Spinal cord (tissue), 10 donors: Measurements from ENCODE around the gene SMIM44. TPM values are rescaled to one million over a fixed set of nuclear protein-coding genes. Genes with fewer than 3 reads are reported as not detected.

Source experiments
- DNase-seq, 6 donors: peaks; one replicate each; pipeline versions ENCODE4 v3.0.0 to v3.0.0-alpha.2; 2013 to 2015; ENCODE audit warnings: low spot score in 6 of 6, low read depth in 4 of 6
- H3K27ac ChIP-seq: one replicate; pipeline ENCODE4 v1.5.1; 2013; ENCODE audit warnings: low read depth, low read length, control low read depth
- H3K27me3 ChIP-seq: one replicate; pipeline ENCODE4 v1.6.1; 2013; ENCODE audit warnings: low read length; ENCODE audit not compliant: control insufficient read depth, insufficient read depth
- H3K36me3 ChIP-seq: one replicate; pipeline ENCODE4 v1.6.1; 2013; ENCODE audit warnings: low read length; ENCODE audit not compliant: control insufficient read depth, insufficient read depth
- H3K4me1 ChIP-seq: one replicate; pipeline ENCODE4 v1.6.1; 2013; ENCODE audit warnings: low read length; ENCODE audit not compliant: control insufficient read depth, insufficient read depth
- H3K4me3 ChIP-seq: one replicate; pipeline ENCODE4 v1.5.1; 2013; ENCODE audit warnings: low read depth, low read length, control low read depth
- H3K9me3 ChIP-seq: one replicate; pipeline ENCODE4 v1.6.1; 2013; ENCODE audit warnings: low read length; ENCODE audit not compliant: control insufficient read depth, insufficient read depth
- WGBS: methylation state at CpG from one replicate; pipeline ENCODE4 v1.1.5; 2013; ENCODE audit warnings: missing lambda C conversion rate; ENCODE audit not compliant: insufficient coverage; 5-methylcytosine and 5-hydroxymethylcytosine counted together
- polyA plus RNA-seq, 2 donors: library from polyadenylated mRNA; unstranded; fragments of 120-200 nt; gene quantifications; one replicate each; pipeline ENCODE4 v1.2.1, GENCODE V29; 2013; ENCODE audit not compliant: insufficient read length in 2 of 2
- total RNA-seq, 2 donors: library from RNA; depleted of rRNA in 1 of 2; stranded (reverse); fragments of 120-200 nt in 1 of 2; fragments of >200 nt in 1 of 2; gene quantifications; one replicate each; pipeline versions ENCODE4 v1.2.3 to v1.2.4, GENCODE V29; 2013 to 2014
- donor health status: healthy.

The SMIM44 gene
- total and polyA plus RNA-seq, 4 donors = not detected

GRCh38 chr19:3469638-3470499 lies 13.4 kb downstream of the SMIM44 start:
- DNase-seq = no peak
- peaks cover 35% of the 10 kb centered on the region for H3K4me1 ChIP-seq
- H3K4me3 ChIP-seq = no peak overlapping the region
- H3K27me3 ChIP-seq = peaks cover 4% of the 10 kb centered on the region
- no peaks in the 10 kb centered on the region for H3K9me3 ChIP-seq
- H3K36me3 ChIP-seq = peaks cover 4% of the 10 kb centered on the region
- WGBS = 45% methylated on average over 14 of the region's 14 CpGs
- no peak overlapping the region for H3K27ac ChIP-seq

- DNase-seq = no peak
- peaks cover 2% of the 10 kb centered on the region for H3K27me3 ChIP-seq
- no peak overlapping the region for H3K4me3 ChIP-seq
- peaks cover 17% of the 10 kb centered on the region for H3K36me3 ChIP-seq
- H3K9me3 ChIP-seq = no peaks in the 10 kb centered on the region
- H3K27ac ChIP-seq = no peak overlapping the region
- peaks cover 49% of the 10 kb centered on the region for H3K4me1 ChIP-seq
- no CpG with 5 or more reads among the region's 3 CpGs for WGBS
Observed at GRCh38 chr19:3468211-3468610, 15.0 kb downstream of the SMIM44 start.

DNA sequence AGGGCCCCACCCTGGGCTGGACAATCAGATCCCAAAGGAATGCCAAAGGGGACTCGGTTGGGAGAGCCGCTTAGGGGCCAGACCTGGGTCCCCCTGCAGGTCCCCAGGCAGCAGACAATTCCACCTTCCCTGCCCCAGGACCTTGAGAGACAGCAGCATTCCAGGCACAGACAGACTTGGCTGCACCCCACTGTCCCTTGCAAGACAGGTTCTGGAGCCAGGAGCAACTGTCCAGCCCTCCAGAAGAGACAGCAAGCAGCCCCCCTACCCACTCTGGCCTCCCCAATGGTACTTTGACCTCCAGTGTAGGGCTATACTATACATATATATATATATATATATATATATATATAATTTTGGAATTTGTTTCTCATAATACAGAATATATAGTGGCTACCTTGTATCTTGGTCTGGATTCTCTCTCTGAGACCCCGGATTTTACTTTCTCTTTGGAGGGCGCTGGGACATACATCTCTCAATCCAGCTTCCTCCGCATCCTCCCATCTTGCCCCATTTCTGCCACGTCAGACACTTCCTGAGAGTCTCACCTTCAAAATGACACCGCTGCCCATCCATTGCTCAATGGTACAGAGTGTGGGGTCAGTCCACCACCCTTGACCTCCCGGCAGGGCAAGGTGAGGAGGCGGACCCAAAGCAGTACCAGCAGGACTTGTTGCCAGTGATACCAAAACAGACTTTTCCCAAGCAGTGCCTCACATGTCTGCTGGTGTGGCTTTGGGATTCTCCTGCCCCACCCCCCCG lies 15.6 kb downstream of the SMIM44 start:
- no peaks in the 10 kb centered on the region for H3K9me3 ChIP-seq
- H3K4me3 ChIP-seq = no peak overlapping the region
- H3K27ac ChIP-seq = no peak overlapping the region
- no peak for DNase-seq
- H3K4me1 ChIP-seq = peaks cover 49% of the 10 kb centered on the region
- H3K27me3 ChIP-seq = peaks cover 2% of the 10 kb centered on the region
- peaks cover 23% of the 10 kb centered on the region for H3K36me3 ChIP-seq
- 93% methylated on average over 9 of the region's 10 CpGs for WGBS

GRCh38 chr19:3466635-3467034 lies 16.6 kb downstream of the SMIM44 start:
- DNase-seq = peak in 1 of 6 donors; percentile 93
- Histone ChIP-seq H3K4me3 (no peak overlapping the region), H3K9me3 (no peaks in the 10 kb centered on the region), H3K27ac (peak overlapping the region; percentile 52), H3K36me3 (peaks cover 24% of the 10 kb centered on the region), H3K27me3 (no peaks in the 10 kb centered on the region), H3K4me1 (peaks cover 42% of the 10 kb centered on the region)
- WGBS = 58% methylated on average over 7 of the region's 9 CpGs

- Histone ChIP-seq H3K4me1 (peaks cover 37% of the 10 kb centered on the region), H3K9me3 (no peaks in the 10 kb centered on the region), H3K36me3 (peaks cover 31% of the 10 kb centered on the region), H3K27ac (peak overlapping the region; percentile 47), H3K4me3 (no peak overlapping the region), H3K27me3 (no peaks in the 10 kb centered on the region)
- DNase-seq = no peak
- WGBS = 46% methylated on average over 6 of the region's 7 CpGs
Observed at GRCh38 chr19:3465552-3465951, 17.7 kb downstream of the SMIM44 start.

GRCh38 chr19:3464587-3465235 lies 18.5 kb downstream of the SMIM44 start:
- Histone ChIP-seq H3K4me3 (no peak overlapping the region), H3K9me3 (no peaks in the 10 kb centered on the region), H3K36me3 (peaks cover 38% of the 10 kb centered on the region), H3K27me3 (peaks cover 2% of the 10 kb centered on the region), H3K27ac (no peak overlapping the region), H3K4me1 (peaks cover 43% of the 10 kb centered on the region)
- DNase-seq = no peak
- WGBS = 59% methylated on average over 11 of the region's 31 CpGs

DNA sequence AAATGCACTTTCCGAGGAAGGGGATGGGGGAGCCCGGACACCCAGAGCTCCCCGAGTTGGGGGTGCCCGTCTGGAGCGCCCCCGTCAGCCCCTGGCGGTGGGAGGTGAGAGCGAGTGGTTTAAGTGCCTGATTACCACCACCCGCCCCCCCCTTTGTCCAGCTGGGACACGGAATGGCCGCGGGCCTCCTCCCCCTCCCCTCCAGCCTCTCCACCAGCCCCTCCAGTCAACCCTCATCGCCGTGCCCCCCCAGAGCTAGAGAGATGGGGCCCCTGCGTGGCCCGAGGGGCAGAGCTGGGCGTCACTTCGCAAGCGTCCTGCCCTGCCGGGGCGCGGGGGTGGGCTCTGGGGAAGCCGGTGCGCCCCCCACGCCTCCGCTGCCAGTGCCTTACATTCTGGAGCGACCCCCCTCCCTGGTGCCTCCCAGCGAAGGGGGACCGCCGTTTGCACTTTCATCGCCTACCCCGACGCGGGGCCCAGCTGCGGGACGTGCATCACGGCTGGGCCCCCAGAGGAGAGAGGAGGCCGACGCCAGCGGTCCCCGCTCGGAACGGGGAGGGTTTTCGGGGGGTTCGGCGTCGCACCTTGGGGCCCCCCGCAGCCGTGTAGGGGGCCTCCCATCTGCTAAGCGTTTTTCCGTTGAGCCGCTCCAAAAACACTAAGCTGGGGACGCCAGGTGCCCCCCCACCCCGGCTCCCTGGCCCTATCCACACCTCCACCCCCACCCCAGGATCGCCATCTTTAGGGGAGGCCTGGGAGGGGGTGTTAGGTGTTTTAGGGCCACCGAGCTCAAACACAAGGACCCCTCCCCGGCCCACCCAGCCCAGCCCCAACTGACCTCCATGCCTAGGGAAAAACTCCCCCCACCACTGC lies 19.3 kb downstream of the SMIM44 start:
- peaks cover 51% of the 10 kb centered on the region for H3K4me1 ChIP-seq
- no peak overlapping the region for H3K4me3 ChIP-seq
- no peak overlapping the region for H3K27ac ChIP-seq
- H3K9me3 ChIP-seq = no peaks in the 10 kb centered on the region
- H3K36me3 ChIP-seq = peaks cover 44% of the 10 kb centered on the region
- WGBS = 39% methylated on average over 34 of the region's 57 CpGs
- H3K27me3 ChIP-seq = peaks cover 2% of the 10 kb centered on the region
- DNase-seq = no peak

DNA sequence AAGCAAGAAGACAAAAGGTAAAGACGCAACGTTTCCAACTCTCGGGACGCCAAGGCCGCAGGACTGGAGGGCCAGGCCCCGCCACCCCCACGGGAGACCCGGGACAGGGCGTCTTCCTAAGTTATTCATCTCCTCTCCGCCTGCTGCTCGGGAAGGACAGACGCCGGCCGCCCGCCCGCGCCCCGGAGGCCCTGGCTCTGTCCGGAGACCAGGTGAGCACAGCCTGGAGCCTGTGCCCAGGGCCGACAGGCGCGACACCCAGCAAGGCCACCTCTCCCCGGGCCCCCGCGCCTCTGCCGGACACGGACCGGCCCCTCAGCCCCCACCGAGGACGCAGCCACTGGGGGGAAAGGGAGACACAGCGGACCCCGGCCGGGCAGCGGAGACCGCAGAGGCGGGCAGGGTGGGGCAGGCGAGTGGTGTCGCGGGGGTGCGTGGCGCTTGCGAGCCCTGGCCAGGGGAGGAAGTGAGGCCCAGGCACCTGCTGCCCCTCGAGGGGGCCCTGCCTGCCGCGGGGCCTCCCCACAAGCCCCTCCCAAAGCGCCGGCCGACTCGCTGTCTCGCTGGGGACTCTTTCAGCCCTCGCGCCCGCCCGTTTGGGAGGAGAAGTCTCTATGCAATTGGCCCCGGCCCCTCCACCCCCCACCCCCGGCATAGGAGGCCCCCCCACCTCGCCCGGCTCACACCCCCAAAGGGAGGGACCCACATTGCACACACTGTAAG lies 20.1 kb downstream of the SMIM44 start:
- WGBS = 44% methylated on average over 49 of the region's 58 CpGs
- Histone ChIP-seq H3K27me3 (peaks cover 2% of the 10 kb centered on the region), H3K4me3 (no peak overlapping the region), H3K4me1 (peaks cover 59% of the 10 kb centered on the region), H3K9me3 (no peaks in the 10 kb centered on the region), H3K36me3 (peaks cover 51% of the 10 kb centered on the region), H3K27ac (no peak overlapping the region)
- no peak for DNase-seq
